H9 (cell line): ENCODE results near the gene PGF. TPM values are rescaled to one million over a fixed set of nuclear protein-coding genes. Genes with fewer than 3 reads are reported as not detected.

Experiments
- DNase-seq: peaks from one replicate; pipeline ENCODE4 v3.0.0-alpha.2; 2017
- H2AFZ ChIP-seq: one replicate; pipeline ENCODE4 v1.6.1; 2013; ENCODE audit warnings: mild to moderate bottlenecking, low read length, control low read depth, moderate library complexity
- H2AK5ac ChIP-seq: 2 replicates; pipeline ENCODE4 v1.6.1; 2013; ENCODE audit warnings: low read length, control low read depth, mixed read lengths; ENCODE audit not compliant: insufficient read length
- H2BK120ac ChIP-seq: one replicate; pipeline ENCODE4 v1.6.1; 2013; ENCODE audit warnings: low read depth, mild to moderate bottlenecking, low read length, control low read depth, inconsistent platforms; ENCODE audit not compliant: poor library complexity, severe bottlenecking
- H2BK12ac ChIP-seq: 2 replicates; pipeline ENCODE4 v1.6.1; 2013; ENCODE audit warnings: low read length, control low read depth, mixed read lengths, low read depth; ENCODE audit not compliant: insufficient read length
- H2BK15ac ChIP-seq: 2 replicates; pipeline ENCODE4 v1.6.1; 2013; ENCODE audit warnings: low read depth, low read length, control low read depth
- H2BK20ac ChIP-seq: one replicate; pipeline ENCODE4 v1.6.1; 2013; ENCODE audit warnings: low read depth, mild to moderate bottlenecking, low read length, control low read depth, inconsistent platforms; ENCODE audit not compliant: poor library complexity, severe bottlenecking
- H2BK5ac ChIP-seq: 2 replicates; pipeline ENCODE4 v1.6.1; 2013; ENCODE audit warnings: low read length, control low read depth, mixed read lengths; ENCODE audit not compliant: insufficient read length
- H3K14ac ChIP-seq: 2 replicates; pipeline ENCODE4 v1.6.1; 2013; ENCODE audit warnings: low read length, control low read depth; ENCODE audit not compliant: insufficient read depth
- H3K18ac ChIP-seq: 2 replicates; pipeline ENCODE4 v1.6.1; 2013; ENCODE audit warnings: low read depth, mild to moderate bottlenecking, mixed read lengths, low read length, control low read depth; ENCODE audit not compliant: insufficient read length
- H3K23ac ChIP-seq: 2 replicates; pipeline ENCODE4 v1.6.1; 2013; ENCODE audit warnings: low read length, control low read depth, mixed read lengths, low read depth; ENCODE audit not compliant: insufficient read length
- H3K23me2 ChIP-seq: 2 replicates; pipeline ENCODE4 v1.6.1; 2013; ENCODE audit warnings: low read depth, mild to moderate bottlenecking, mixed read lengths, low read length, control low read depth; ENCODE audit not compliant: insufficient read length, poor library complexity, severe bottlenecking
- H3K27ac ChIP-seq: 2 replicates; pipeline ENCODE4 v1.5.1; 2013; ENCODE audit warnings: low read length, control low read depth, mixed read lengths, low read depth; ENCODE audit not compliant: insufficient read length
- H3K27me3 ChIP-seq: 2 replicates; pipeline ENCODE4 v1.6.1; 2013; ENCODE audit warnings: low read length, control low read depth, inconsistent platforms; ENCODE audit not compliant: insufficient read depth
- H3K4ac ChIP-seq: 2 replicates; pipeline ENCODE4 v1.6.1; 2013; ENCODE audit warnings: low read depth, mild to moderate bottlenecking, control low read depth, inconsistent platforms, low read length, moderate library complexity
- H3K4me1 ChIP-seq: 2 replicates; pipeline ENCODE4 v1.6.1; 2013; ENCODE audit warnings: low read length, control low read depth, inconsistent platforms; ENCODE audit not compliant: insufficient read depth
- H3K4me2 ChIP-seq: 2 replicates; pipeline ENCODE4 v1.6.1; 2013; ENCODE audit warnings: low read length, control low read depth, mixed read lengths; ENCODE audit not compliant: insufficient read length, insufficient read depth
- H3K56ac ChIP-seq: 2 replicates; pipeline ENCODE4 v1.6.1; 2013; ENCODE audit warnings: low read depth, mild to moderate bottlenecking, mixed read lengths, low read length, control low read depth; ENCODE audit not compliant: insufficient read length
- H3K79me1 ChIP-seq: 2 replicates; pipeline ENCODE4 v1.6.1; 2013; ENCODE audit warnings: low read depth, mild to moderate bottlenecking, moderate library complexity, low read length, control low read depth, inconsistent platforms; ENCODE audit not compliant: insufficient read depth, poor library complexity, severe bottlenecking
- H3K79me2 ChIP-seq: 2 replicates; pipeline ENCODE4 v1.6.1; 2013; ENCODE audit warnings: low read length, control low read depth, inconsistent platforms; ENCODE audit not compliant: insufficient read depth
- H3K9ac ChIP-seq: 2 replicates; pipeline ENCODE4 v1.6.1; 2013; ENCODE audit warnings: low read length, control low read depth, mixed read lengths; ENCODE audit not compliant: insufficient read length; ENCODE audit errors: extremely low read depth
- H3K9me3 ChIP-seq: one replicate; pipeline ENCODE4 v1.6.1; 2013; ENCODE audit warnings: low read depth, low read length, inconsistent platforms; ENCODE audit not compliant: control insufficient read depth
- H3T11ph ChIP-seq: one replicate; pipeline ENCODE4 v1.6.1; 2013; ENCODE audit warnings: mild to moderate bottlenecking, low read length, control low read depth, inconsistent platforms
- H4K20me1 ChIP-seq: one replicate; pipeline ENCODE4 v1.6.1; 2013; ENCODE audit not compliant: control insufficient read depth, insufficient read length, insufficient read depth
- H4K5ac ChIP-seq: 2 replicates; pipeline ENCODE4 v1.6.1; 2013; ENCODE audit warnings: low read depth, mild to moderate bottlenecking, mixed read lengths, low read length, control low read depth; ENCODE audit not compliant: insufficient read length
- H4K8ac ChIP-seq: replicated peaks from 2 replicates; pipeline ENCODE4 v1.6.1; 2013; ENCODE audit warnings: low read length, control low read depth, mixed read lengths, low read depth; ENCODE audit not compliant: insufficient read length
- H4K91ac ChIP-seq: 2 replicates; pipeline ENCODE4 v1.6.1; 2013; ENCODE audit warnings: low read depth, mild to moderate bottlenecking, moderate library complexity, mixed read lengths, low read length, control low read depth; ENCODE audit not compliant: insufficient read length
- H3K27ac Mint-ChIP-seq, 3 experiments: 2 replicates in 2 of 3; 3 replicates in 1 of 3; pipeline ENCODE4 v1.8.0; 2020 to 2021; ENCODE audit warnings: mixed read lengths in 3 of 3, mild to moderate bottlenecking in 1 of 3, moderate library complexity in 1 of 3
- H3K27me3 Mint-ChIP-seq: 2 replicates; pipeline ENCODE4 v1.8.0; 2021; ENCODE audit warnings: low read depth, mild to moderate bottlenecking, moderate library complexity, mixed read lengths
- H3K36me3 Mint-ChIP-seq, 3 experiments: 2 replicates in 2 of 3; 3 replicates in 1 of 3; pipeline ENCODE4 v1.8.0; 2020 to 2021; ENCODE audit warnings: low read depth in 3 of 3, mixed read lengths in 3 of 3; ENCODE audit not compliant: insufficient read depth in 1 of 3
- H3K4me1 Mint-ChIP-seq, 2 experiments: 2 replicates each; pipeline ENCODE4 v1.8.0; 2020; ENCODE audit warnings: mixed read lengths in 2 of 2
- H3K4me3 Mint-ChIP-seq, 2 experiments: 2 replicates in 1 of 2; 3 replicates in 1 of 2; pipeline ENCODE4 v1.8.0; 2020 to 2021; ENCODE audit warnings: mild to moderate bottlenecking in 2 of 2, mixed read lengths in 2 of 2, moderate library complexity in 1 of 2
- H3K9me3 Mint-ChIP-seq, 2 experiments: 2 replicates in 1 of 2; 3 replicates in 1 of 2; pipeline ENCODE4 v1.8.0; 2020; ENCODE audit warnings: mild to moderate bottlenecking in 2 of 2, mixed read lengths in 2 of 2, moderate library complexity in 1 of 2
- WGBS: extraction: QIAGEN DNeasy Blood & Tissue Kit; methylation state at CpG from one replicate; pipeline ENCODE4 v1.1.7; 2013; ENCODE audit warnings: missing lambda C conversion rate, low lambda C conversion rate, mixed read lengths; ENCODE audit not compliant: insufficient read length; ENCODE audit errors: extremely low coverage; 5-methylcytosine and 5-hydroxymethylcytosine counted together
- total RNA-seq: library from RNA; stranded (reverse); gene quantifications from 2 replicates; pipeline ENCODE4 v1.2.1, GENCODE V29; 2021
- TF ChIP-seq, protein P1 (sequence below): fragments of 200-600 bp; sonication (generic); conservative IDR thresholded peaks from 3 replicates; pipeline ENCODE4 v1.8.0; 2021; ENCODE audit warnings: antibody characterized with exemption, mild to moderate bottlenecking

The PGF gene
- total RNA-seq, 1 experiment from 2014 or later = 2.3 TPM

DNA sequence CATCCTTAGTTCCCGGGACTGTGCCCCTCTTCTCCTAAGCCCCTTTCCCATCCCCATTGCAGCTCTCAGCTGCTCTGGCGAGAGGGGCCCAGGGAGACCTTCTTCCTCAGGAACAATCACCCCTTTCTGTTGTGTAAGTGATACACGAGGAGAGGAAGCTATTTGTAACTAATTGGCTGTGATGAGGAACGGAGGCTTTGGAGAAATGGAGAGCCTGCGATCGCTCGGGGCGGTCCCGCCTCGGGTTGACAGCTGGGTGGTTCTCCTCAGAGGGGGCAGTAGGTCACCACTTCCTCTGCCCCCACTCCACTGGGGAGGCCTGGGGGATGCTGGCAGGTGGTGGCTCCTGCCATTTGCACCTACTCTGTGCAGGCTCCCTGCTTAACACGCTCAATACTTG, 6.6 kb upstream of the PGF start:
- Mint-ChIP-seq H3K9me3 (no peaks in the 10 kb centered on the region), H3K27me3 (peaks cover 7% of the 10 kb centered on the region), H3K4me1 (peaks cover 6 to 11% of the 10 kb centered on the region in 2 experiments), H3K36me3 (no peaks in the 10 kb centered on the region; a peak in 1 of 7 replicates), H3K27ac (no peak overlapping the region), H3K4me3 (no peak overlapping the region)
- no peak overlapping the region for H2AFZ ChIP-seq
- H2BK15ac ChIP-seq = no peak overlapping the region
- no peak overlapping the region; the same call in 1 of the 2 replicates for H3K14ac ChIP-seq
- no peak overlapping the region for H3K27ac ChIP-seq
- H3K23ac ChIP-seq = no peak overlapping the region
- no peak overlapping the region for H3K18ac ChIP-seq
- H4K91ac ChIP-seq = no peak overlapping the region
- H3K4me2 ChIP-seq = no peak overlapping the region
- no CpG with 5 or more reads among the region's 11 CpGs for WGBS
- TF ChIP-seq, protein P1, sequence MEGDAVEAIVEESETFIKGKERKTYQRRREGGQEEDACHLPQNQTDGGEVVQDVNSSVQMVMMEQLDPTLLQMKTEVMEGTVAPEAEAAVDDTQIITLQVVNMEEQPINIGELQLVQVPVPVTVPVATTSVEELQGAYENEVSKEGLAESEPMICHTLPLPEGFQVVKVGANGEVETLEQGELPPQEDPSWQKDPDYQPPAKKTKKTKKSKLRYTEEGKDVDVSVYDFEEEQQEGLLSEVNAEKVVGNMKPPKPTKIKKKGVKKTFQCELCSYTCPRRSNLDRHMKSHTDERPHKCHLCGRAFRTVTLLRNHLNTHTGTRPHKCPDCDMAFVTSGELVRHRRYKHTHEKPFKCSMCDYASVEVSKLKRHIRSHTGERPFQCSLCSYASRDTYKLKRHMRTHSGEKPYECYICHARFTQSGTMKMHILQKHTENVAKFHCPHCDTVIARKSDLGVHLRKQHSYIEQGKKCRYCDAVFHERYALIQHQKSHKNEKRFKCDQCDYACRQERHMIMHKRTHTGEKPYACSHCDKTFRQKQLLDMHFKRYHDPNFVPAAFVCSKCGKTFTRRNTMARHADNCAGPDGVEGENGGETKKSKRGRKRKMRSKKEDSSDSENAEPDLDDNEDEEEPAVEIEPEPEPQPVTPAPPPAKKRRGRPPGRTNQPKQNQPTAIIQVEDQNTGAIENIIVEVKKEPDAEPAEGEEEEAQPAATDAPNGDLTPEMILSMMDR = no peak
- no peaks in the 10 kb centered on the region for H3K79me1 ChIP-seq
- H4K20me1 ChIP-seq = no peaks in the 10 kb centered on the region
- no peak overlapping the region for H3T11ph ChIP-seq
- no peak for DNase-seq
- H3K56ac ChIP-seq = no peak overlapping the region
- no peak overlapping the region for H4K8ac ChIP-seq
- H2AK5ac ChIP-seq = no peak overlapping the region
- H3K79me2 ChIP-seq = no peaks in the 10 kb centered on the region
- H2BK20ac ChIP-seq = no peak overlapping the region
- no peak overlapping the region for H2BK5ac ChIP-seq
- no peaks in the 10 kb centered on the region for H3K23me2 ChIP-seq
- H3K9ac ChIP-seq = no peak overlapping the region
- H2BK12ac ChIP-seq = no peak overlapping the region
- H3K4ac ChIP-seq = no peak overlapping the region
- H2BK120ac ChIP-seq = no peak overlapping the region
- no peaks in the 10 kb centered on the region for H3K9me3 ChIP-seq
- H4K5ac ChIP-seq = no peak overlapping the region
- no peaks in the 10 kb centered on the region for H3K4me1 ChIP-seq
- no peaks in the 10 kb centered on the region for H3K27me3 ChIP-seq
